ENCODE data around the gene ACBD4. TPM values are rescaled to one million over a fixed set of nuclear protein-coding genes. Genes with fewer than 3 reads are reported as not detected.

The ACBD4 gene
- total RNA-seq, 4 donors from 2014 or later = 2.2 to 3.2 (median 2.5) TPM

- Histone ChIP-seq H3K9me3 (no peaks in the 10 kb centered on the region), H3K36me3 (peaks cover 0 to 67% of the 10 kb centered on the region in 2 donors), H3K4me1 (peaks cover 55 to 83% of the 10 kb centered on the region in 2 donors), H3K27ac (peak overlapping the region; percentile 22 to 96 (median 58)), H3K4me3 (no peak overlapping the region), H3K27me3 (no peaks in the 10 kb centered on the region)
- in situ Hi-C loops (cut with MboI; ENCODE audit: low sequenced_read_pairs in 4 of 4) = loop anchor here in 2 of 4 donors (10.0 to 25.0 kb wide), 2 partner anchors 180 to 192 kb away; partner anchors contain the start of gene GFAP (in 1 of the 2)
- DNase-seq (no peak), ATAC-seq (no peak)
- no peak for TF ChIP-seq CTCF (IDR thresholded peaks at IDR 0.05 in 4 of 5, conservative IDR thresholded peaks at IDR 0.05 in 1 of 5)
- no peak for TF ChIP-seq POLR2A (IDR thresholded peaks at IDR 0.05)
- intact Hi-C loops (cut with DNase I; ENCODE audit: low total_unique reads) = no loop called here
These were observed 31.0 kb upstream of the ACBD4 start for GRCh38 chr17:45104497-45104896.

GRCh38 chr17:45104907-45105624 is 30.4 kb upstream of the ACBD4 start:
- no peak overlapping the region for H3K4me3 ChIP-seq
- in situ Hi-C loops (cut with MboI; ENCODE audit: low sequenced_read_pairs in 4 of 4) = loop anchor here in 2 of 4 donors (10.0 to 25.0 kb wide), 2 partner anchors 180 to 193 kb away; partner anchors contain the start of gene GFAP (in 1 of the 2)
- peaks cover 60 to 89% of the 10 kb centered on the region in 2 donors for H3K4me1 ChIP-seq
- intact Hi-C loops (cut with DNase I; ENCODE audit: low total_unique reads) = no loop called here
- H3K9me3 ChIP-seq = no peaks in the 10 kb centered on the region
- peaks cover 0 to 61% of the 10 kb centered on the region in 2 donors for H3K36me3 ChIP-seq
- TF ChIP-seq CTCF (IDR thresholded peaks at IDR 0.05 in 4 of 5, conservative IDR thresholded peaks at IDR 0.05 in 1 of 5) = no peak
- no peak for TF ChIP-seq POLR2A (IDR thresholded peaks at IDR 0.05)
- ATAC-seq = peak in 1 of 2 donors; percentile 5
- no peaks in the 10 kb centered on the region for H3K27me3 ChIP-seq
- H3K27ac ChIP-seq = peak overlapping the region; percentile 29 to 96 (median 70)
- no peak for DNase-seq

GRCh38 chr17:45106096-45106495 is 29.4 kb upstream of the ACBD4 start:
- in situ Hi-C loops (cut with MboI; ENCODE audit: low sequenced_read_pairs in 4 of 4) (loop anchor here in 2 of 4 donors (10.0 to 25.0 kb wide), 2 partner anchors 181 to 194 kb away; partner anchors contain the start of gene GFAP (in 1 of the 2)), intact Hi-C loops (cut with DNase I; ENCODE audit: low total_unique reads) (no loop called here)
- Histone ChIP-seq H3K9me3 (no peaks in the 10 kb centered on the region), H3K4me3 (no peak overlapping the region), H3K4me1 (peaks cover 71 to 99% of the 10 kb centered on the region in 2 donors), H3K36me3 (peaks cover 0 to 57% of the 10 kb centered on the region in 2 donors), H3K27me3 (no peaks in the 10 kb centered on the region), H3K27ac (peak overlapping the region; percentile 29 to 96 (median 70))
- peak in 1 of 2 donors; percentile 21 for ATAC-seq
- peak in 1 of 2 donors; percentile 64 for DNase-seq
- TF ChIP-seq POLR2A (IDR thresholded peaks at IDR 0.05) (no peak), CTCF (IDR thresholded peaks at IDR 0.05 in 4 of 5, conservative IDR thresholded peaks at IDR 0.05 in 1 of 5) (no peak)

- DNase-seq (no peak), ATAC-seq (no peak)
- H3K9me3 ChIP-seq = no peaks in the 10 kb centered on the region
- peaks cover 75 to 97% of the 10 kb centered on the region in 2 donors for H3K4me1 ChIP-seq
- intact Hi-C loops (cut with DNase I; ENCODE audit: low total_unique reads) = no loop called here
- H3K4me3 ChIP-seq = no peak overlapping the region
- TF ChIP-seq CTCF (IDR thresholded peaks at IDR 0.05 in 4 of 5, conservative IDR thresholded peaks at IDR 0.05 in 1 of 5) (no peak), POLR2A (IDR thresholded peaks at IDR 0.05) (no peak)
- peak overlapping the region; percentile 22 to 96 (median 58) for H3K27ac ChIP-seq
- no peaks in the 10 kb centered on the region for H3K27me3 ChIP-seq
- in situ Hi-C loops (cut with MboI; ENCODE audit: low sequenced_read_pairs in 4 of 4) = loop anchor here in 2 of 4 donors (10.0 to 25.0 kb wide), 2 partner anchors 182 to 194 kb away; partner anchors contain the start of gene GFAP (in 1 of the 2)
- peaks cover 0 to 56% of the 10 kb centered on the region in 2 donors for H3K36me3 ChIP-seq
These were observed 28.9 kb upstream of the ACBD4 start for GRCh38 chr17:45106582-45106981.

All from gastrocnemius medialis (tissue), 4 donors.